ENCODE data around the gene METTL8. TPM values are rescaled to one million over a fixed set of nuclear protein-coding genes. Genes with fewer than 3 reads are reported as not detected.

The METTL8 gene
- total and polyA plus RNA-seq, 2 of the 13 experiments (the other 11 are each of a cell fraction or from before 2014, with no cell fraction given) = 18.6 to 68.2 TPM

GRCh38 chr2:171460537-171460936 lies 26.7 kb upstream of the METTL8 start (continued):
- TF ChIP-seq KLF15 (CRISPR knock-in tag; IDR thresholded peaks at IDR 0.05; ENCODE audit: borderline replicate concordance) = no peak
- TF ChIP-seq MAX (IDR thresholded peaks at IDR 0.05) = no peak
- no peak for TF ChIP-seq RARG (CRISPR knock-in tag; IDR thresholded peaks at IDR 0.05; ENCODE audit: low read depth)
- TF ChIP-seq ARHGAP35 (CRISPR knock-in tag; IDR thresholded peaks at IDR 0.05; ENCODE audit: borderline replicate concordance) = no peak
- TF ChIP-seq HCFC1 (IDR thresholded peaks at IDR 0.05; ENCODE audit: low read depth, low read length) = no peak
- TF ChIP-seq, protein P1, sequence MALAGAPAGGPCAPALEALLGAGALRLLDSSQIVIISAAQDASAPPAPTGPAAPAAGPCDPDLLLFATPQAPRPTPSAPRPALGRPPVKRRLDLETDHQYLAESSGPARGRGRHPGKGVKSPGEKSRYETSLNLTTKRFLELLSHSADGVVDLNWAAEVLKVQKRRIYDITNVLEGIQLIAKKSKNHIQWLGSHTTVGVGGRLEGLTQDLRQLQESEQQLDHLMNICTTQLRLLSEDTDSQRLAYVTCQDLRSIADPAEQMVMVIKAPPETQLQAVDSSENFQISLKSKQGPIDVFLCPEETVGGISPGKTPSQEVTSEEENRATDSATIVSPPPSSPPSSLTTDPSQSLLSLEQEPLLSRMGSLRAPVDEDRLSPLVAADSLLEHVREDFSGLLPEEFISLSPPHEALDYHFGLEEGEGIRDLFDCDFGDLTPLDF (CRISPR knock-in tag; IDR thresholded peaks at IDR 0.05) = no peak
- no peak for TF ChIP-seq SETDB1 (CRISPR knock-in tag; IDR thresholded peaks at IDR 0.05; ENCODE audit: borderline replicate concordance)
- no peak for TF ChIP-seq ZNF414 (CRISPR knock-in tag; IDR thresholded peaks at IDR 0.05)
- TF ChIP-seq TFDP2 (CRISPR knock-in tag; IDR thresholded peaks at IDR 0.05) = no peak
- no peak for TF ChIP-seq ONECUT2 (CRISPR knock-in tag; IDR thresholded peaks at IDR 0.05)
- TF ChIP-seq KDM1A (CRISPR knock-in tag; IDR thresholded peaks at IDR 0.05) = no peak
- TF ChIP-seq ZNF251 (CRISPR knock-in tag; IDR thresholded peaks at IDR 0.05) = no peak
- no peak for TF ChIP-seq MXD1 (CRISPR knock-in tag; IDR thresholded peaks at IDR 0.05)
- TF ChIP-seq SIX1 (CRISPR knock-in tag; IDR thresholded peaks at IDR 0.05; ENCODE audit: borderline replicate concordance) = no peak
- peak; percentile 96 for TF ChIP-seq ZNF460 (CRISPR knock-in tag; IDR thresholded peaks at IDR 0.05; ENCODE audit: borderline replicate concordance)
- TF ChIP-seq ZMYM3 (CRISPR knock-in tag; IDR thresholded peaks at IDR 0.05) = 0 out of 2 replicates have a peak, but pooled peaks have one; percentile 50
- no peak for TF ChIP-seq IRF2 (CRISPR knock-in tag; IDR thresholded peaks at IDR 0.05)
- TF ChIP-seq ZNF501 (CRISPR knock-in tag; IDR thresholded peaks at IDR 0.05) = no peak
- TF ChIP-seq ZNF468 (CRISPR knock-in tag; IDR thresholded peaks at IDR 0.05) = no peak
- peak; percentile 16; the same call in 1 of the 2 replicates for TF ChIP-seq RXRB (CRISPR knock-in tag; IDR thresholded peaks at IDR 0.05; ENCODE audit: borderline replicate concordance)
- TF ChIP-seq CEBPB (IDR thresholded peaks at IDR 0.05; ENCODE audit: borderline replicate concordance, low read depth, low read length) = peak; percentile 80; the same call in 1 of the 2 replicates
- TF ChIP-seq ZNF546 (CRISPR knock-in tag; conservative IDR thresholded peaks at IDR 0.05) = no peak
- TF ChIP-seq SYNCRIP (IDR thresholded peaks at IDR 0.05; ENCODE audit: insufficient read depth, low read depth, low read length) = no peak
- TF ChIP-seq ZNF17 (CRISPR knock-in tag; IDR thresholded peaks at IDR 0.05) = no peak
- no peak for TF ChIP-seq NPAS2 (CRISPR knock-in tag; IDR thresholded peaks at IDR 0.05; ENCODE audit: borderline replicate concordance)
- TF ChIP-seq, protein P2, sequence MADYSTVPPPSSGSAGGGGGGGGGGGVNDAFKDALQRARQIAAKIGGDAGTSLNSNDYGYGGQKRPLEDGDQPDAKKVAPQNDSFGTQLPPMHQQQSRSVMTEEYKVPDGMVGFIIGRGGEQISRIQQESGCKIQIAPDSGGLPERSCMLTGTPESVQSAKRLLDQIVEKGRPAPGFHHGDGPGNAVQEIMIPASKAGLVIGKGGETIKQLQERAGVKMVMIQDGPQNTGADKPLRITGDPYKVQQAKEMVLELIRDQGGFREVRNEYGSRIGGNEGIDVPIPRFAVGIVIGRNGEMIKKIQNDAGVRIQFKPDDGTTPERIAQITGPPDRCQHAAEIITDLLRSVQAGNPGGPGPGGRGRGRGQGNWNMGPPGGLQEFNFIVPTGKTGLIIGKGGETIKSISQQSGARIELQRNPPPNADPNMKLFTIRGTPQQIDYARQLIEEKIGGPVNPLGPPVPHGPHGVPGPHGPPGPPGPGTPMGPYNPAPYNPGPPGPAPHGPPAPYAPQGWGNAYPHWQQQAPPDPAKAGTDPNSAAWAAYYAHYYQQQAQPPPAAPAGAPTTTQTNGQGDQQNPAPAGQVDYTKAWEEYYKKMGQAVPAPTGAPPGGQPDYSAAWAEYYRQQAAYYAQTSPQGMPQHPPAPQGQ (CRISPR knock-in tag; IDR thresholded peaks at IDR 0.05; ENCODE audit: borderline replicate concordance) = no peak
- TF ChIP-seq HNF4A (CRISPR knock-in tag; IDR thresholded peaks at IDR 0.05) = peak; percentile 76

All from HepG2 (cell line).